HepG2 (cell line): ENCODE results near the gene PIP4K2C. TPM values are rescaled to one million over a fixed set of nuclear protein-coding genes. Genes with fewer than 3 reads are reported as not detected.

ENCODE experiments used
- ATAC-seq: fragments of 200-7000 bp; cut with Tn5 transposase; 3 replicates; pipeline ENCODE4 v1.9.1; 2020; ENCODE audit warnings: mild to moderate bottlenecking, moderate library complexity
- BruUV-seq: library from RNA; stranded (reverse); fragments of 400-500 nt; replicated peaks from 2 replicates; lab custom pipeline; 2021; lab: Mats Ljungman, UMichigan
- CTCF ChIA-PET: fragments of 300-600 bp; formaldehyde crosslinking; extraction: SDS; loops from one replicate; lab custom pipeline; 2021; ENCODE audit warnings: low total read pairs, inconsistent platforms, low intra/inter-chr PET ratio; lab: Yijun Ruan, JAX
- POLR2A ChIA-PET: fragments of 350-600 bp; sonication (Branson Sonifier 250); formaldehyde crosslinking; loops from one replicate; lab custom pipeline; 2020; ENCODE audit warnings: antibody characterized with exemption, inconsistent platforms; lab: Yijun Ruan, JAX
- DNase-seq: peaks from one replicate; pipeline ENCODE4 v3.0.0-alpha.2; 2015; ENCODE audit warnings: low spot score
- FAIRE-seq: peaks from 3 replicates; lab custom pipeline; 2011; peaks lifted over from hg19 to GRCh38; lab: Jason Lieb, UNC
- H2AFZ ChIP-seq: one replicate; pipeline ENCODE4 v1.6.1; 2011; ENCODE audit warnings: low read length, inconsistent platforms
- H3K27ac ChIP-seq: fragments of 300-600 bp; 3 replicates; pipeline ENCODE4 v1.8.0; 2011; ENCODE audit warnings: mixed run types, mild to moderate bottlenecking, mixed read lengths, low read length, inconsistent platforms; ENCODE audit not compliant: insufficient read depth; ENCODE audit errors: extremely low read length
- H3K27me3 ChIP-seq, 2 experiments: fragments of 200-600 bp in 1 of 2; 2 replicates in 1 of 2; 3 replicates in 1 of 2; pipeline versions ENCODE4 v1.6.0 to v1.8.0; 2011; ENCODE audit warnings: low read length in 2 of 2, mild to moderate bottlenecking in 2 of 2, moderate library complexity in 2 of 2, inconsistent platforms in 1 of 2; ENCODE audit not compliant: insufficient read depth in 2 of 2, control insufficient read depth in 1 of 2
- H3K36me3 ChIP-seq, 2 experiments: fragments of 200-600 bp in 1 of 2; replicated peaks in 1 of 2; 2 replicates in 1 of 2; 3 replicates in 1 of 2; pipeline versions ENCODE4 v1.5.1 to v1.8.0; 2011; ENCODE audit warnings: low read length in 2 of 2, inconsistent platforms in 1 of 2; ENCODE audit not compliant: insufficient read depth in 2 of 2, control insufficient read depth in 1 of 2
- H3K4me1 ChIP-seq: 2 replicates; pipeline ENCODE4 v1.5.1; 2012; ENCODE audit warnings: low read length, inconsistent platforms; ENCODE audit not compliant: insufficient read depth
- H3K4me2 ChIP-seq: 2 replicates; pipeline ENCODE4 v1.6.0; 2011; ENCODE audit warnings: low read depth, low read length, inconsistent platforms
- H3K4me3 ChIP-seq, 3 experiments: fragments of 200-600 bp in 1 of 3; sonication (generic), shearing (Covaris generic) in 1 of 3; replicated peaks in 1 of 3; 2 replicates each; pipeline ENCODE4 v1.5.1; 2011 to 2016; ENCODE audit warnings: low read length in 3 of 3, inconsistent platforms in 2 of 3, low read depth in 2 of 3, mild to moderate bottlenecking in 2 of 3, control low read depth in 1 of 3, mixed read lengths in 1 of 3; ENCODE audit not compliant: insufficient read depth in 1 of 3
- H3K79me2 ChIP-seq: one replicate; pipeline ENCODE4 v1.6.1; 2011; ENCODE audit warnings: low read length, inconsistent platforms; ENCODE audit not compliant: insufficient read depth
- H3K9ac ChIP-seq: 2 replicates; pipeline ENCODE4 v1.6.0; 2011; ENCODE audit warnings: mild to moderate bottlenecking, low read depth, low read length, inconsistent platforms; ENCODE audit not compliant: insufficient read depth
- H3K9me3 ChIP-seq: 2 replicates; pipeline ENCODE4 v1.5.1; 2012; ENCODE audit warnings: mild to moderate bottlenecking, low read length
- H4K20me1 ChIP-seq: 2 replicates; pipeline ENCODE4 v1.6.0; 2011; ENCODE audit warnings: inconsistent platforms, mild to moderate bottlenecking, low read length, moderate library complexity; ENCODE audit not compliant: insufficient read depth
- HNF4A ChIP-seq: sonication (generic); formaldehyde crosslinking; IDR thresholded peaks from 2 replicates; pipeline ENCODE4 v1.4.0; 2020; ENCODE audit warnings: missing genetic modification reagents
- ZBTB21 ChIP-seq: sonication (generic); formaldehyde crosslinking; IDR thresholded peaks from 2 replicates; pipeline ENCODE4 v1.4.0; 2020; ENCODE audit warnings: missing genetic modification reagents
- ZNF264 ChIP-seq: sonication (generic); formaldehyde crosslinking; IDR thresholded peaks from 2 replicates; pipeline ENCODE4 v1.4.0; 2020; ENCODE audit warnings: missing genetic modification reagents
- ZNF607 ChIP-seq: sonication (generic); formaldehyde crosslinking; IDR thresholded peaks from 2 replicates; pipeline ENCODE4 v1.5.1; 2020; ENCODE audit warnings: missing genetic modification reagents, mild to moderate bottlenecking, borderline replicate concordance
- ZNF761 ChIP-seq: sonication (generic); formaldehyde crosslinking; conservative IDR thresholded peaks from 2 replicates; pipeline ENCODE4 v1.4.0; 2020; ENCODE audit warnings: mild to moderate bottlenecking, missing genetic modification reagents
- WGBS: methylation state at CpG from one replicate; pipeline ENCODE4 v1.1.6; 2017; ENCODE audit warnings: low lambda C conversion rate; 5-methylcytosine and 5-hydroxymethylcytosine counted together
- in situ Hi-C: cut with HindIII; loops from 2 replicates; pipeline ENCODE4 v1.10.0; 2017; ENCODE audit warnings: low pct_unique_long_range_greater_than_20kb; ENCODE audit not compliant: extremely low pct_ligation_motif_present
- intact Hi-C: fragments of 100-400 bp; cut with micrococcal nuclease; formaldehyde crosslinking; loops from one replicate; pipeline ENCODE4 v1.10.0; 2022; ENCODE audit not compliant: unreplicated experiment
- polyA plus RNA-seq, 8 experiments: library from polyadenylated mRNA; depleted of rRNA in 3 of 8; stranded (reverse) in 7 of 8; unstranded in 1 of 8; fragments of >200 nt; fragmentation: Illumina TruSeq in 4 of 8; extraction: Trizol in 4 of 8; gene quantifications; 2 replicates each; pipeline versions ENCODE4 v1.2.1 to v1.2.3, GENCODE V29; 2011 to 2016; ENCODE audit warnings: low read depth in 4 of 8, missing spikeins in 1 of 8, mixed read lengths in 1 of 8; ENCODE audit not compliant: insufficient read depth in 1 of 8
- total RNA-seq, 5 experiments: library from RNA; depleted of rRNA; stranded (reverse); fragments of >200 nt; fragmentation: Illumina TruSeq; extraction: Trizol; gene quantifications; 2 replicates each; pipeline ENCODE4 v1.2.3, GENCODE V29; 2016; ENCODE audit warnings: low read depth in 1 of 5
- TF ChIP-seq, protein P1 (sequence below): sonication (generic); formaldehyde crosslinking; conservative IDR thresholded peaks from 2 replicates; pipeline ENCODE4 v1.8.0; 2022; ENCODE audit warnings: mild to moderate bottlenecking, moderate library complexity, missing genetic modification reagents
- TF ChIP-seq, protein P2 (sequence below): IDR thresholded peaks from 2 replicates; pipeline ENCODE4 v1.6.1; 2016; ENCODE audit warnings: low read depth, control low read depth
- TF ChIP-seq, protein P3 (sequence below): sonication (generic); formaldehyde crosslinking; IDR thresholded peaks from 2 replicates; pipeline ENCODE4 v1.4.0; 2020; ENCODE audit warnings: missing genetic modification reagents; ENCODE audit errors: not compliant biosample characterization

PIP4K2C gene
- total and polyA plus RNA-seq, 2 of the 13 experiments (the other 11 are each of a cell fraction or from before 2014, with no cell fraction given), result 23.3 to 26.4 TPM

DNA sequence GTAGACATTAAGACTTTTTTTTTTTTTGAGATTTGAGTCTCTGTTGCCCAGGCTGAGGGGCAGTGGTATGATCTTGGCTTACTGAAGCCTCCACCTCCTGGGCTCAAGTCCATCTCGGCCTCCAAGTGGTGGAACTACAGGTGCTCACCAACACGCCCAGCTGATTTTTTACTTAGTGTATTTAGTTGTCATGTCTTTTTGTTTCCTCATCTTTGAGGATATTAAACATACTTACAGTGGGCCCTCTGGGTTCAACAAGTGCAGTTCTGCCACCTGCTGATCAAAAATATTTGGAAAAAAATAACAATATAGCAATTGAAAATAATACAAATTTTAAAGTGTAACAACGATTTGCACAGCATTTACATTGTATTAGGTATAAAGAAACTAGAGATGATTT lies 46.4 kb downstream of the PIP4K2C start (continued):
- TF ChIP-seq ZNF264 (CRISPR knock-in tag) (no peak), ZBTB21 (CRISPR knock-in tag) (no peak), HNF4A (CRISPR knock-in tag) (no peak)
- TF ChIP-seq, protein P1, sequence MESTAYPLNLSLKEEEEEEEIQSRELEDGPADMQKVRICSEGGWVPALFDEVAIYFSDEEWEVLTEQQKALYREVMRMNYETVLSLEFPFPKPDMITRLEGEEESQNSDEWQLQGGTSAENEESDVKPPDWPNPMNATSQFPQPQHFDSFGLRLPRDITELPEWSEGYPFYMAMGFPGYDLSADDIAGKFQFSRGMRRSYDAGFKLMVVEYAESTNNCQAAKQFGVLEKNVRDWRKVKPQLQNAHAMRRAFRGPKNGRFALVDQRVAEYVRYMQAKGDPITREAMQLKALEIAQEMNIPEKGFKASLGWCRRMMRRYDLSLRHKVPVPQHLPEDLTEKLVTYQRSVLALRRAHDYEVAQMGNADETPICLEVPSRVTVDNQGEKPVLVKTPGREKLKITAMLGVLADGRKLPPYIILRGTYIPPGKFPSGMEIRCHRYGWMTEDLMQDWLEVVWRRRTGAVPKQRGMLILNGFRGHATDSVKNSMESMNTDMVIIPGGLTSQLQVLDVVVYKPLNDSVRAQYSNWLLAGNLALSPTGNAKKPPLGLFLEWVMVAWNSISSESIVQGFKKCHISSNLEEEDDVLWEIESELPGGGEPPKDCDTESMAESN (CRISPR knock-in tag), result no peak
- TF ChIP-seq, protein P2, sequence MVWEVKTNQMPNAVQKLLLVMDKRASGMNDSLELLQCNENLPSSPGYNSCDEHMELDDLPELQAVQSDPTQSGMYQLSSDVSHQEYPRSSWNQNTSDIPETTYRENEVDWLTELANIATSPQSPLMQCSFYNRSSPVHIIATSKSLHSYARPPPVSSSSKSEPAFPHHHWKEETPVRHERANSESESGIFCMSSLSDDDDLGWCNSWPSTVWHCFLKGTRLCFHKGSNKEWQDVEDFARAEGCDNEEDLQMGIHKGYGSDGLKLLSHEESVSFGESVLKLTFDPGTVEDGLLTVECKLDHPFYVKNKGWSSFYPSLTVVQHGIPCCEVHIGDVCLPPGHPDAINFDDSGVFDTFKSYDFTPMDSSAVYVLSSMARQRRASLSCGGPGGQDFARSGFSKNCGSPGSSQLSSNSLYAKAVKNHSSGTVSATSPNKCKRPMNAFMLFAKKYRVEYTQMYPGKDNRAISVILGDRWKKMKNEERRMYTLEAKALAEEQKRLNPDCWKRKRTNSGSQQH, result no peak

DNA sequence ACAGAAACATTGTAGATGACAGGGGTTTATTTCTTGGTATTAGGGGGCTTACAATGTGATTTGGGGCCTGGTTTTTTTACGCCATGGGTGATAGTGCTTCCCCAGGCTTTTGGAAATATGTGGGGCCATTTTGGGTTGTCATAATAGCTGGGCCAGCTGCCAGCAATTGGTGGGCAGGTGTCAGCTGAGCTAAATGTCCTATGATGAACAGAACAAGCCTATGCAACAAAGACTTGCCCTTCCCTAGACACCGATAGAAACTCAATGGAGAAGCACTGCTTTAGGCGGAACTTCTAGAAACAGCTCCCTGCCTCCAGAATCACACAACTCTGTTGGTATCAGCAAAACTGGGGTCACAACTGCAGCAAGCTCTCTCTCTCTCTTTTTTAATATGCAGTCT lies 47.1 kb downstream of the PIP4K2C start:
- in situ Hi-C loops, result no loop called here
- POLR2A ChIA-PET, result no interaction called here
- FAIRE-seq, result no peak

More for the DNA sequence above, 47.1 kb downstream of the PIP4K2C start:
- TF ChIP-seq ZNF761 (no peak), ZNF607 (CRISPR knock-in tag) (no peak)
- TF ChIP-seq, protein P3, sequence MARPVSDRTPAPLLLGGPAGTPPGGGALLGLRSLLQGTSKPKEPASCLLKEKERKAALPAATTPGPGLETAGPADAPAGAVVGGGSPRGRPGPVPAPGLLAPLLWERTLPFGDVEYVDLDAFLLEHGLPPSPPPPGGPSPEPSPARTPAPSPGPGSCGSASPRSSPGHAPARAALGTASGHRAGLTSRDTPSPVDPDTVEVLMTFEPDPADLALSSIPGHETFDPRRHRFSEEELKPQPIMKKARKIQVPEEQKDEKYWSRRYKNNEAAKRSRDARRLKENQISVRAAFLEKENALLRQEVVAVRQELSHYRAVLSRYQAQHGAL, result no peak
- no TSS peak for BruUV-seq
- peaks cover 0 to 7% of the 10 kb centered on the region in 2 experiments; a peak in 2 of 5 replicates for H3K27me3 ChIP-seq
- WGBS, result 30% methylated on average over 3 of the region's 3 CpGs
- CTCF ChIA-PET, result no interaction called here
- no peak for ATAC-seq
- no peak overlapping the region for H3K4me2 ChIP-seq
- no peak overlapping the region for H2AFZ ChIP-seq
- no peak overlapping the region for H3K27ac ChIP-seq
- no peak overlapping the region for H3K9ac ChIP-seq
- intact Hi-C loops, result no loop called here
- H3K9me3 ChIP-seq, result no peaks in the 10 kb centered on the region
- peaks cover 5% of the 10 kb centered on the region; the same call in 1 of the 2 replicates for H3K4me1 ChIP-seq
- H3K4me3 ChIP-seq, result no peak overlapping the region
- no peaks in the 10 kb centered on the region for H3K79me2 ChIP-seq
- no peak for DNase-seq
- no peaks in the 10 kb centered on the region for H4K20me1 ChIP-seq
- no peaks in the 10 kb centered on the region for H3K36me3 ChIP-seq
